Measurements from ENCODE around the gene MTMR4.
"Not testable (repeated sequence)": the region's sequence is repeated elsewhere in the genome, so short reads cannot be mapped to it uniquely, and the experiment has no call there.

DNA sequence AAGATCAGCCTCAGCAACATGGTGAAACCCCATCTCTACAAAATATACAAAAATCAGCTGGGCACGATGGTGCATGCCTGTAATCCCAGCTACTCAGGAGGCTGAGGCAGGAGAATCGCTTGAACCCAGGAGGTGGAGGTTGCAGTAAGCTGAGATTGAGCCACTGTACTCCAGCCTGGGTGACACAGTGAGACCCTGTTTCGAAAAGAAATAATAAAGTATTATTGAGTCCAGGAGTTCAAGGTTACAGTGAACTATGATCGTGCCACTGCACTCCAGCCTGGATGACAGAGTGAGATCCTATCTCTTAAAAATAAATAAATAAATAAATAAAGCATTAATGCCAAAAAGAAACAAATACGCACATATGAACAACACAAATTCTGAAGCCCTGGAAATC is 32.6 kb downstream of the MTMR4 start:
- TF ChIP-seq POLR2A, CTCF (IDR thresholded peaks at IDR 0.05): not testable (repeated sequence)

Measured in testis (tissue), 2 donors.